ENCODE results near the gene IGFN1. TPM values are rescaled to one million over a fixed set of nuclear protein-coding genes. Genes with fewer than 3 reads are reported as not detected.

Gene IGFN1
- total RNA-seq, 1 donor from 2014 or later, result 0.38 TPM

GRCh38 chr1:201143726-201144635 lies 46.6 kb upstream of the IGFN1 start:
- H3K36me3 Mint-ChIP-seq (ENCODE audit: insufficient read depth), result peaks cover 40% of the 10 kb centered on the region
- no peak overlapping the region for H3K4me3 Mint-ChIP-seq (ENCODE audit: low read depth)
- no peaks in the 10 kb centered on the region for H3K9me3 Mint-ChIP-seq (ENCODE audit: low read depth)
- H3K27me3 Mint-ChIP-seq, result no peaks in the 10 kb centered on the region
- peak overlapping the region; percentile 47 for H3K27ac Mint-ChIP-seq
- no peak for DNase-seq (ENCODE audit: low spot score, unreplicated experiment)
- no peaks in the 10 kb centered on the region for H3K4me1 Mint-ChIP-seq (ENCODE audit: low read depth)
- TF ChIP-seq CTCF (IDR thresholded peaks at IDR 0.05; ENCODE audit: unreplicated experiment), result no peak

GRCh38 chr1:201144701-201145100 lies 45.9 kb upstream of the IGFN1 start:
- Mint-ChIP-seq H3K36me3 (ENCODE audit: insufficient read depth) (peaks cover 42% of the 10 kb centered on the region), H3K27me3 (no peaks in the 10 kb centered on the region), H3K9me3 (ENCODE audit: low read depth) (no peaks in the 10 kb centered on the region), H3K4me3 (ENCODE audit: low read depth) (no peak overlapping the region), H3K4me1 (ENCODE audit: low read depth) (no peaks in the 10 kb centered on the region), H3K27ac (no peak overlapping the region)
- TF ChIP-seq CTCF (IDR thresholded peaks at IDR 0.05; ENCODE audit: unreplicated experiment), result no peak
- no peak for DNase-seq (ENCODE audit: low spot score, unreplicated experiment)

- Mint-ChIP-seq H3K4me1 (ENCODE audit: low read depth) (no peaks in the 10 kb centered on the region), H3K4me3 (ENCODE audit: low read depth) (no peak overlapping the region), H3K36me3 (ENCODE audit: insufficient read depth) (peaks cover 42% of the 10 kb centered on the region), H3K27me3 (no peaks in the 10 kb centered on the region), H3K27ac (no peak overlapping the region), H3K9me3 (ENCODE audit: low read depth) (no peaks in the 10 kb centered on the region)
- no peak for DNase-seq (ENCODE audit: low spot score, unreplicated experiment)
- no peak for TF ChIP-seq CTCF (IDR thresholded peaks at IDR 0.05; ENCODE audit: unreplicated experiment)
These were observed 45.5 kb upstream of the IGFN1 start for GRCh38 chr1:201145132-201145531.

GRCh38 chr1:201145816-201146215 lies 44.8 kb upstream of the IGFN1 start:
- no peak overlapping the region for H3K4me3 Mint-ChIP-seq (ENCODE audit: low read depth)
- H3K9me3 Mint-ChIP-seq (ENCODE audit: low read depth), result no peaks in the 10 kb centered on the region
- peaks cover 43% of the 10 kb centered on the region for H3K36me3 Mint-ChIP-seq (ENCODE audit: insufficient read depth)
- no peak for DNase-seq (ENCODE audit: low spot score, unreplicated experiment)
- H3K27me3 Mint-ChIP-seq, result no peaks in the 10 kb centered on the region
- H3K27ac Mint-ChIP-seq, result no peak overlapping the region
- H3K4me1 Mint-ChIP-seq (ENCODE audit: low read depth), result peaks cover under 1% of the 10 kb centered on the region
- TF ChIP-seq CTCF (IDR thresholded peaks at IDR 0.05; ENCODE audit: unreplicated experiment), result no peak

GRCh38 chr1:201146626-201147390 lies 43.8 kb upstream of the IGFN1 start:
- H3K4me3 Mint-ChIP-seq (ENCODE audit: low read depth), result no peak overlapping the region
- peaks cover 45% of the 10 kb centered on the region for H3K36me3 Mint-ChIP-seq (ENCODE audit: insufficient read depth)
- H3K4me1 Mint-ChIP-seq (ENCODE audit: low read depth), result peaks cover 3% of the 10 kb centered on the region
- TF ChIP-seq CTCF (IDR thresholded peaks at IDR 0.05; ENCODE audit: unreplicated experiment), result no peak
- H3K27me3 Mint-ChIP-seq, result no peaks in the 10 kb centered on the region
- DNase-seq (ENCODE audit: low spot score, unreplicated experiment), result no peak
- H3K27ac Mint-ChIP-seq, result no peak overlapping the region
- H3K9me3 Mint-ChIP-seq (ENCODE audit: low read depth), result no peaks in the 10 kb centered on the region

Data from progenitor cell of endocrine pancreas (in vitro differentiated cells).